Stimulated activated CD8-positive, alpha-beta memory T cell treated with anti-CD3 and anti-CD28 coated beads, Interleukin-4, amount 100 ng/mL, for 4 hours (primary cell): Measurements from ENCODE around the gene TOB2.
"Not testable (repeated sequence)": the region's sequence is repeated elsewhere in the genome, so short reads cannot be mapped to it uniquely, and the experiment has no call there.

ENCODE experiments used
- DNase-seq, 2 donors: peaks; one replicate each; pipeline ENCODE4 v3.0.0-alpha.2; 2020; ENCODE audit warnings: low read depth in 2 of 2, low spot score in 1 of 2

TOB2 gene

GRCh38 chr22:41468381-41469217 lies 22.0 kb upstream of the TOB2 start, which contains the start of the genes ACO2 and PHF5A:
ACO2 (plus strand) TSS chr22:41469117; CDS start chr22:41469147, 30 bp downstream.
PHF5A (minus strand) TSS chr22:41468692; CDS start chr22:41468653, 39 bp downstream.
- DNase-seq: peak; percentile 96 to 98

DNA sequence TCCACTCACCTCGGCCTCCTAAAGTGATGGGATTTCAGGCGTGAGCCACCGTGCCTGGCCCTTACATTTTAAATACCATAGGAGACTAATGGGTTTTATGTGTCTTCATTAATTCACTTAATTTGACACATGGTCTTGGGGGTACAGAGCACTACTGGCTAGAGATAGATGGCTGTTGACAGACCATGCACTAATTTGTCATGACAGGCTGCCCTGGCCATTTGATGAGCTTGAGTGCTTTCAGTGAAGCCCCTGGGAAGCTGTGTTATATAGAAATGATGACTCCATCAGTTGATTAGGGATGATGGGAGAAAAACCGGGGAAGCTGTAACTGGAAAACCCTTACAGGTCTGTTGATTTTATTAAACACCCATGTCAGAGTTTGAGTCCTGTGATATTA lies 15.3 kb upstream of the TOB2 start:
- no peak for DNase-seq

- DNase-seq: not testable (repeated sequence)
These were observed 13.5 kb upstream of the TOB2 start for GRCh38 chr22:41460071-41460470.

DNA sequence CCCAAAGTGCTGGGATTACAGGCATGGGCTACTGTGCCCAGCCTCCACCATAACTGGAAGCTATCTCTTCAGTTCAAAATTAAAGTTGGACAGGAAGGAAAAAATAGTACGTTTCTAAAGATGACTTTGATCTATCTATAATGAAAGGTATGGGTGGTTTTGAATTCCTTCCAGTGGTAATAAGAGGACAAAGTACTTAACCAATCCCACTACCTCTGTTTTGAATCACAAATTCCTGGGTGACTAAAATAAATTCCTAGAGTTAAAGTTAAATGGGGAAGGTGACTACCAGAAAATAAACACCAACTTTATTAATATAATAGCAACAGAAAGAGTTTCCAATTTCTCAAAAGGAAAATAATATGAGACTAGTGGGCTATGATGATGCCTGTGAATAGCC lies 12.8 kb upstream of the TOB2 start:
- DNase-seq: no peak

DNA sequence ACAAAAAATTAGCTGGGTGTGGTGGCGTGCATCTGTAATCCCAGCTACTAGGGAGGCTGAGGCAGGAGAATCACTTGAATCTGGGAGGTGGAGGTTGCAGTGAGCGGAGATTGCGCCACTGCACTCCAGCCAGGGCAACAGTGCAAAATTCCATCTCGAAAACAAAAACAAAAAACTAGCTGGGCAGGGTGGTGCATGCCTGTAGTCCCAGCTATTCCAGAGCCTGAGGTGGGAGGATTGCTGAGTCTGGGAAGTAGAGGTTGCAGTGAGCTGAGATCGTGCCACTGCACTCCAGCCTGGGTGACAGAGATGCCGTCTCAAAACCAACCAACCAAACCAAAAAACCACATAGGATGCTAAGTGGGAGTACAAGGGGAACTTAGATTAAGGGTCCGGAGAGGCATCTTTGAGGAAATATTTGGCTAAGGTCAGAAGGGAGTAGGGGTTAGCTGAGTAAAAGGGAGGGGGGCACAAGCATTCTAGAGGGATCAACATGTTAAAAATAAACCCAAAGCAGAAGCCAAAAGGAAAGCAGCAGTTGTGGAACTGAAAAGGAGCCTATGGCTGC lies 11.6 kb upstream of the TOB2 start:
- DNase-seq: no peak

DNA sequence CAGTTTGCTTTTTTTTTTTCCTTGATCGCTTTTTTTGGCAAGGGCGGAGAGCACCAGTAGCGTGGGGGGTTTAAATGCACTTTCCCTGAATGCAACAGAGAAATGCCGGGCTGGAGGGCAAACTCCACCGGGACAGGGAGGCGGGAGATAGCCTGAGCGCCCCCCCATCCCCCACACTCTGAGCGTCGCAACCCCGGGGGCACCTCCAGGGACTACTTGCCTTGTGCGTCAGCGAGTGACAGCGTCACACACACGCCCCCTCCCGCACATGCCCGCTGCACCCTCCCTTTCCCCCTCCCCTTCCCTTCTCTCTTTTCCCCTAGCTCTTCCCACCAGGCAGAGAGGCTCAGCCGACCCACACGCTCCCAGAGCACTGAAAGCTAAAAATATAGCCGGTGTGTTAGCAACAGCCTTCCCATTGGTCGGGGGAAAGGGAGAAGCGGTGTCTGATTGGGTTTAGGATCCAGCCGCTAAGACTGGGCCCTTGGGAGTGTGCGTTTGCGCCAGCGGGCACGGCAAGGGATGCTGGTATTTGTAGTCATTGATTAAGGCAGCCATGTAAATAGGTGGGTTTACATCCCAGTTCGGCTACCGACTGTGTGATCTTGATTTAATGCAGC lies 1.7 kb upstream of the TOB2 start:
- DNase-seq: peak; percentile 76

DNA sequence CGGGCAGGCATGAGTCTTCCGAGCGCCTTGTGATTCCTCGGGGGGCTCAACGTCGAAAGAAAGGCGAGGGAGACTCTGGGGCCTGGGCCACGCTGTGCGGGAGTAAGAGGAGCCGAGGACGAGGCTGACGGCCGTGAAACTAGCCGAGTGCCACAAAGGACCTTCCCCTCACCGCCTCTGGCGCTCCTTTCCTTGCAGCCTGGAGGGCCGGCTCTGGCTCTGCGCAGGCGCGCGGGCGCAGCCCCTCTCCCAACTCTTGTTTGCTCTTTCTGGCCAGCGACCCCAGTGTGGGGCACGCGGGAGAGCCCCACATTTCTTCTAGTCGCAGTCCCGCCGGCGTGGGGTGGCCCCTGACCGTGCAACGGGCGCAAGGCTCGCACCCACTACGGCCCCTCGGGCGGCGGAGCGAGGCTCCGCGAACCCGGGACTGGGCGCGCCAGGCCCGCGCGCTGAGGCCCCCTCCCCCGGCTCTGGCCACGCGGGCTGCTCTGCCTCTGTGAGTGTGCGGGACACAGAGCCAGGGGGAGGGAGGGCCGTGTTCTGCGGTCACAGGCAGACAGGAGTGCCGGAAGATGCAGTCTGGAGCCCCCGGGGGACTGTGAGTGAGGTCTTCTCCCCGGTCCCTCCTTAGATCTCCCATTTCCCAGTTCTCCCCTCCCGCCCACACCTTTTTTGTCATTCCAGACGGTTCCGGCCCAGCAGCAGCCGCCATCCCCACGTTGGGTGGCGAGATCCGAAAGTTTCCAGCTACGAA lies 1.0 kb upstream of the TOB2 start:
- DNase-seq: peak in 1 of 2 donors; percentile 34

- no peak for DNase-seq
These were observed 522 bp downstream of the TOB2 start for GRCh38 chr22:41446057-41446501.

GRCh38 chr22:41445129-41446056 lies 1.2 kb downstream of the TOB2 start:
- DNase-seq: no peak

DNA sequence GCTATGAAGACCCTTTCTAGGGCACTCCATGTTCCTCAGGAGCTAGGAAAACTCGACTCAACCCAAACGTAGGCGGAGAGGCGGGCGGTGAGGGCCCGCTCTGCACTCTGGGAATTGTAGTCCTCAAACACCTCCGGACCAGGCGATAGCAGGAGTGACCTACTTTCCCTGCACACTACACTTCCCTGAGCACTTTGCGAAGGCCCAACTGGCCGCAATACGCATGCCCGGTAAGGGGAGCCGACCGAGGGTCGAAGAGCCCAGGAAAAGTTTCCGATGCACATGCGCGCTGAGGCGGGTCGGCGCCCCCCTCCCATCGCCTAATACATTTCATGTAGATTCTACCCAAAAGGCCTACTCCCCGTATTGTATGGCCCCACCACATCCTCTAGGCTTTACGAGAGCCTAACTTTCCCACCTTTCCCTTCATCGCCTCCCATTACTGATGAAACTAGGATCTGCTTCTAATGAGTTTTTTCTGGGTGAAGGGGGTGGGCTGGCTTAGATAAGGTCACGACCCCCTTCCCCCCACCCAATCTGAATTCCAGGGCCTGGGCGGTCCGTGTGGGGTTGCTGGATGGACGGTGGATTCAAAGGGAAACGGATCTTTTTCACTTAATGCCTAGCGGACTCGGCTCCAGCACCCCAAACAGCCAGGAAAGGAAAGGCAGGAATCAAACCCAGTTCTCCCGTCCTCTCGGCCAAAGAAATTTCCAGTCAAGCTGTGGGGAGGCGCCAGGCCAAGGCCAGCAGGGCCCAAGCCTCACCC lies 2.1 kb downstream of the TOB2 start:
- peak; percentile 62 to 80 for DNase-seq

GRCh38 chr22:41442240-41442792 lies 4.3 kb downstream of the TOB2 start:
- DNase-seq: no peak

GRCh38 chr22:41440511-41440910 lies 6.1 kb downstream of the TOB2 start:
- DNase-seq: not testable (repeated sequence)

- no peak for DNase-seq
These were observed 9.4 kb downstream of the TOB2 start for GRCh38 chr22:41437198-41437597.

DNA sequence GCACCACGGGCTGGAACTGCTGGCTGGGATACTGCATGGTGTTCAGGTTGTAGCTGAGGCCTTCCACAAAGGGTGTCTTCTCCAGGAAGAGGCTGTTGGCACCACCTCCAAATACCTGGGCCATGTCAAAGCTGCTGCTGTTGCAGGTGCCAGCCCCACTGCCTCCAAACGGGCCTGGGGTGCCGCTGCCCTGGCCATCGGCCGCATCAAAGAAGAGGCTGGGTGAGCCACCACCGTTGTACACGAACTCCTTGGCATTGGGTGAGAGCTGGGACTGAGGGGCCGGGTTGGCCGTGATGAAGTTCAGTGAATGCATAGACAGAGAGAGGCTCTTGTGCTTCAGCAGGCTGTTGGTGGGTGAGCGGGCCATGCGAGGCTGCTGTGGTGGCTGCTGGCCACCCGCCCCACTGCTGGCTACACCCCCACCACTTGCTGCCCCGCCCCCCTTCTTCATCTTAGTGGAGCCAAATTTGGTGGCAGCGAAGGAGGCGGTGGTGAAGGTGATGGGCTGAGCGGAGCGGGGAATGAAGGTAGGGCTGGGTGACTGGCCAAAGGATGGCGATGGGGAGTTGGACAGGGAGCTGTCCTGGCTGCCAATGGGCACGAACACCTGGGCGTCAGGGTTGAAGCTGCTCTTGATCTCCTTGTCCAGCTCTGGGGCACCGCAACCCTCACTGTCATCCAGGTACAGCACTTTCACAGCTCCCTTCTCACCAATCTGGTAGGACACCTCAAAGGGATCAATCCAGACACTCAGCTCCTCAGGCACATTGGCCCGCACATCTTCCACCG lies 10.1 kb downstream of the TOB2 start:
- DNase-seq: no peak

- DNase-seq: no peak
These were observed 11.0 kb downstream of the TOB2 start for GRCh38 chr22:41435560-41435959.

- DNase-seq: not testable (repeated sequence)
These were observed 12.1 kb downstream of the TOB2 start for GRCh38 chr22:41434361-41435003.

DNA sequence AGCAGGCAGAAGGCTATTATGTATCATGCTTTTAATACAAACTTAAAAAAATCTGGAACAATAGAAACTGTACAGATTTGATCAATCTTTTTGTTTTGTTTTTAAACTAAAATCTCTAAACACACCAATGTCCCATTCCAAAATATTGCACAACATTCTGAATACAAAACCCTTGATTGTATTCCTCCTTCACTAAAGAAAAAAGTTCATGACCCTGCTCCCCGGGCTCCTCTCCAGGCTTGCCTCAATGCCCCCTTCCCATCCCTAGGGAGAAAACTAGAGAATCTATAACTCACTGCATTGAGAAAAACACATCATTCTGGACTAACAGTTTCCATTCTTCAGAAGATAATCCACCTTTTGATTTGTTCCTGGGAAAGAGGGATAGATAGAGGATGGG lies 13.1 kb downstream of the TOB2 start:
- not testable (repeated sequence) for DNase-seq

DNA sequence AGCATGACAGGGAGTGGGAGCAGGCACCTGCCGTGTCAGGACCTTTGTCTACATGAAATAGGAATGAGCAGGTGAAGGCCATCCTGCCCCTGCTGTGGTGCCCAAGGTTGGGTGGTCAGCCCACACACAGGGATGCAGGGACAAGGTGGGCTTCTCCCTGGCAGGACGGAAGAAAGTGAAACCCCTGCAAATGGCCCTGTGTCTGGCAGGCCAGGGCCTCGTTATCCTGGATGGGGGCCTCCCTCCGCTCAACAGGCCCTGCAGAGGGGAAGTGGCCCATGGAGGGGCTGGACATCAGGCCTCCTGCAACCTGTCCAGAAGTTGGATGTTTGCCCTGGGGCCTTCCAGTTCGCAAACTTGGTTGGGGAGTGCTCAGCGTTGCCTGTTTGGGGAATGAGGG lies 14.9 kb downstream of the TOB2 start:
- DNase-seq: no peak
